WTC11 (cell line): Measurements from ENCODE around the gene OSBPL5. TPM values are rescaled to one million over a fixed set of nuclear protein-coding genes. Genes with fewer than 3 reads are reported as not detected.

Experiments used
- ATAC-seq: fragments of 200-7000 bp; cut with Tn5 transposase; 2 replicates; pipeline ENCODE4 v1.10.0; 2021; ENCODE audit warnings: mild to moderate bottlenecking, moderate library complexity
- CTCF ChIA-PET: fragments of 300-600 bp; sonication (Branson Sonifier 250); formaldehyde crosslinking; loops from one replicate; lab custom pipeline; 2021; ENCODE audit warnings: antibody characterized with exemption; lab: Charles Lee
- POLR2A ChIA-PET: fragments of 350-600 bp; sonication (Branson Sonifier 250); formaldehyde crosslinking; loops from one replicate; lab custom pipeline; 2021; ENCODE audit warnings: antibody characterized with exemption; lab: Charles Lee
- DNase-seq: peaks from one replicate; pipeline ENCODE4 v3.0.0; 2021; ENCODE audit warnings: low spot score
- H3K27ac Mint-ChIP-seq: 2 replicates; pipeline ENCODE4 v1.8.0; 2021; ENCODE audit warnings: mixed read lengths
- H3K27me3 Mint-ChIP-seq: 2 replicates; pipeline ENCODE4 v1.8.0; 2021; ENCODE audit warnings: low read depth, mild to moderate bottlenecking, moderate library complexity, mixed read lengths
- H3K36me3 Mint-ChIP-seq: 2 replicates; pipeline ENCODE4 v1.8.0; 2021; ENCODE audit warnings: mixed read lengths
- H3K4me1 Mint-ChIP-seq: 2 replicates; pipeline ENCODE4 v1.8.0; 2022; ENCODE audit warnings: mixed read lengths
- H3K4me3 Mint-ChIP-seq: 2 replicates; pipeline ENCODE4 v1.8.0; 2021; ENCODE audit warnings: mild to moderate bottlenecking, moderate library complexity, mixed read lengths
- H3K9me3 Mint-ChIP-seq: 2 replicates; pipeline ENCODE4 v1.8.0; 2021; ENCODE audit warnings: mixed read lengths
- CDX4 ChIP-seq: fragments of 250-450 bp; sonication (Bioruptor Pico); IDR thresholded peaks from 2 replicates; pipeline ENCODE4 v1.9.0; 2021; ENCODE audit warnings: moderate library complexity, mild to moderate bottlenecking, inconsistent platforms, borderline replicate concordance
- ELF4 ChIP-seq: sonication (generic); formaldehyde crosslinking; IDR thresholded peaks from 2 replicates; pipeline ENCODE4 v1.8.1; 2022; ENCODE audit warnings: low read depth, mild to moderate bottlenecking, moderate library complexity, missing genetic modification reagents
- ESRRA ChIP-seq: sonication (generic); formaldehyde crosslinking; IDR thresholded peaks from 2 replicates; pipeline ENCODE4 v1.8.1; 2022; ENCODE audit warnings: mild to moderate bottlenecking, missing genetic modification reagents, borderline replicate concordance
- FOXJ3 ChIP-seq: sonication (generic); formaldehyde crosslinking; IDR thresholded peaks from 2 replicates; pipeline ENCODE4 v1.9.0; 2021; ENCODE audit warnings: missing genetic modification reagents, mild to moderate bottlenecking, borderline replicate concordance
- GRHL2 ChIP-seq: fragments of 250-450 bp; sonication (Bioruptor Pico); IDR thresholded peaks from 2 replicates; pipeline ENCODE4 v1.8.0; 2022; ENCODE audit warnings: mild to moderate bottlenecking, moderate library complexity; ENCODE audit not compliant: insufficient replicate concordance, severe bottlenecking
- HMGA2 ChIP-seq: fragments of 250-450 bp; sonication (Bioruptor Pico); IDR thresholded peaks from 2 replicates; pipeline ENCODE4 v1.4.0; 2021; ENCODE audit warnings: mild to moderate bottlenecking, moderate library complexity
- IRF1 ChIP-seq: sonication (generic); formaldehyde crosslinking; IDR thresholded peaks from 2 replicates; pipeline ENCODE4 v1.8.0; 2023; ENCODE audit warnings: missing genetic modification reagents
- NFATC4 ChIP-seq: fragments of 250-450 bp; sonication (Bioruptor Pico); IDR thresholded peaks from 2 replicates; pipeline ENCODE4 v1.9.0; 2021; ENCODE audit warnings: mild to moderate bottlenecking
- NFE2L1 ChIP-seq: sonication (generic); formaldehyde crosslinking; IDR thresholded peaks from 2 replicates; pipeline ENCODE4 v1.8.1; 2023; ENCODE audit warnings: missing genetic modification reagents
- NR1H2 ChIP-seq: sonication (generic); formaldehyde crosslinking; IDR thresholded peaks from 2 replicates; pipeline ENCODE4 v1.9.0; 2021; ENCODE audit warnings: mild to moderate bottlenecking, moderate library complexity, missing genetic modification reagents
- NR3C1 ChIP-seq: sonication (generic); formaldehyde crosslinking; conservative IDR thresholded peaks from 2 replicates; pipeline ENCODE4 v1.8.1; 2023; ENCODE audit warnings: low read depth, mild to moderate bottlenecking, missing genetic modification reagents
- PRDM15 ChIP-seq: sonication (generic); formaldehyde crosslinking; IDR thresholded peaks from 2 replicates; pipeline ENCODE4 v1.8.0; 2022; ENCODE audit warnings: missing genetic modification reagents
- RELA ChIP-seq: sonication (generic); formaldehyde crosslinking; IDR thresholded peaks from 2 replicates; pipeline ENCODE4 v1.8.1; 2022; ENCODE audit warnings: missing genetic modification reagents, mild to moderate bottlenecking, borderline replicate concordance
- SMAD3 ChIP-seq: sonication (generic); formaldehyde crosslinking; IDR thresholded peaks from 2 replicates; pipeline ENCODE4 v1.8.0; 2022; ENCODE audit warnings: missing genetic modification reagents, mild to moderate bottlenecking, borderline replicate concordance
- SOX15 ChIP-seq: fragments of 250-450 bp; sonication (Bioruptor Pico); IDR thresholded peaks from 2 replicates; pipeline ENCODE4 v1.9.0; 2021; ENCODE audit warnings: mild to moderate bottlenecking
- USF2 ChIP-seq: sonication (generic); formaldehyde crosslinking; IDR thresholded peaks from 2 replicates; pipeline ENCODE4 v1.8.1; 2023; ENCODE audit warnings: mild to moderate bottlenecking, missing genetic modification reagents, moderate library complexity
- ZBTB21 ChIP-seq: sonication (generic); formaldehyde crosslinking; IDR thresholded peaks from 2 replicates; pipeline ENCODE4 v1.8.1; 2023; ENCODE audit warnings: mild to moderate bottlenecking, missing genetic modification reagents, borderline replicate concordance
- ZBTB43 ChIP-seq: sonication (generic); formaldehyde crosslinking; IDR thresholded peaks from 2 replicates; pipeline ENCODE4 v1.8.1; 2023; ENCODE audit warnings: mild to moderate bottlenecking, missing genetic modification reagents
- ZNF232 ChIP-seq: sonication (generic); formaldehyde crosslinking; IDR thresholded peaks from 2 replicates; pipeline ENCODE4 v1.8.0; 2022; ENCODE audit warnings: mild to moderate bottlenecking, missing genetic modification reagents
- total RNA-seq: library from RNA; stranded (reverse); gene quantifications from 3 replicates; pipeline ENCODE4 v1.2.3, GENCODE V29; 2021

Gene OSBPL5
- total RNA-seq, 1 experiment from 2014 or later, result 17.7 TPM

- TF ChIP-seq PRDM15 (CRISPR knock-in tag), result no peak
- TF ChIP-seq CDX4, result no peak
Measured at GRCh38 chr11:3103076-3103475, 62.0 kb downstream of the OSBPL5 start (continued).

- Mint-ChIP-seq H3K9me3 (no peaks in the 10 kb centered on the region), H3K4me3 (no peak overlapping the region), H3K27ac (no peak overlapping the region), H3K4me1 (peaks cover 9% of the 10 kb centered on the region), H3K27me3 (no peaks in the 10 kb centered on the region), H3K36me3 (0 out of 2 replicates have a peak, but pooled peaks cover 2% of the 10 kb centered on the region)
- CTCF ChIA-PET, result no interaction called here
- ATAC-seq (no peak), DNase-seq (no peak)
- TF ChIP-seq NFE2L1 (no peak), NFATC4 (CRISPR knock-in tag) (no peak), NR3C1 (no peak), ZNF232 (no peak), IRF1 (CRISPR knock-in tag) (no peak), USF2 (CRISPR knock-in tag) (no peak), SOX15 (no peak)
- POLR2A ChIA-PET, result no interaction called here
Measured at GRCh38 chr11:3102641-3102921, 62.5 kb downstream of the OSBPL5 start.

- no peak overlapping the region for H3K4me3 Mint-ChIP-seq
- no peak overlapping the region for H3K27ac Mint-ChIP-seq
- H3K36me3 Mint-ChIP-seq, result 0 out of 2 replicates have a peak, but pooled peaks cover 2% of the 10 kb centered on the region
- POLR2A ChIA-PET, result no interaction called here
- ATAC-seq, result peak; percentile 31; the same call in 1 of the 2 replicates
- H3K4me1 Mint-ChIP-seq, result peaks cover 5% of the 10 kb centered on the region; the same call in 1 of the 2 replicates
- CTCF ChIA-PET, result no interaction called here
- no peak for TF ChIP-seq RELA
- TF ChIP-seq HMGA2, result no peak
- TF ChIP-seq GRHL2 (CRISPR knock-in tag), result no peak
- no peak for TF ChIP-seq NFATC4 (CRISPR knock-in tag)
- TF ChIP-seq ZBTB21, result no peak
- no peak for TF ChIP-seq SMAD3
- TF ChIP-seq ZBTB43 (CRISPR knock-in tag), result no peak
- no peak for TF ChIP-seq ESRRA (CRISPR knock-in tag)
- no peak for TF ChIP-seq FOXJ3 (CRISPR knock-in tag)
- TF ChIP-seq IRF1 (CRISPR knock-in tag), result no peak
- no peak for TF ChIP-seq ELF4 (CRISPR knock-in tag)
- TF ChIP-seq NR1H2, result no peak
- DNase-seq, result no peak
- H3K9me3 Mint-ChIP-seq, result no peaks in the 10 kb centered on the region
- no peaks in the 10 kb centered on the region for H3K27me3 Mint-ChIP-seq
Measured at GRCh38 chr11:3101921-3102640, 63.0 kb downstream of the OSBPL5 start.
